ENCODE results near the gene PIF1.
"Not testable (repeated sequence)": the region's sequence is repeated elsewhere in the genome, so short reads cannot be mapped to it uniquely, and the experiment has no call there.

Gene PIF1

GRCh38 chr15:64833690-64834089, 8.2 kb upstream of the PIF1 start:
- no peaks in the 10 kb centered on the region for H3K36me3 ChIP-seq (ENCODE audit: control insufficient read depth, insufficient read depth, low read length, severe bottlenecking)
- H3K9ac ChIP-seq (ENCODE audit: low read length), result no peak overlapping the region
- DNase-seq (ENCODE audit: low read depth), result no peak
- peaks cover 17% of the 10 kb centered on the region for H3K4me1 ChIP-seq (ENCODE audit: control insufficient read depth, insufficient read depth, low read length)
- no peaks in the 10 kb centered on the region for H3K27me3 ChIP-seq (replicated peaks; ENCODE audit: control insufficient read depth, insufficient read depth, low read length)
- H3K9me3 ChIP-seq (ENCODE audit: control insufficient read depth, low read length), result no peaks in the 10 kb centered on the region
- no peak overlapping the region for H3K4me3 ChIP-seq (ENCODE audit: low read length)

GRCh38 chr15:64828985-64829384, 3.5 kb upstream of the PIF1 start:
- Histone ChIP-seq H3K9ac (ENCODE audit: low read length) (no peak overlapping the region), H3K9me3 (ENCODE audit: control insufficient read depth, low read length) (no peaks in the 10 kb centered on the region), H3K27me3 (replicated peaks; ENCODE audit: control insufficient read depth, insufficient read depth, low read length) (no peaks in the 10 kb centered on the region), H3K36me3 (ENCODE audit: control insufficient read depth, insufficient read depth, low read length, severe bottlenecking) (no peaks in the 10 kb centered on the region), H3K4me3 (ENCODE audit: low read length) (no peak overlapping the region), H3K4me1 (ENCODE audit: control insufficient read depth, insufficient read depth, low read length) (peaks cover 24% of the 10 kb centered on the region)
- DNase-seq (ENCODE audit: low read depth), result no peak

GRCh38 chr15:64824929-64825430, 467 bp downstream of the PIF1 start:
- no peaks in the 10 kb centered on the region for H3K27me3 ChIP-seq (replicated peaks; ENCODE audit: control insufficient read depth, insufficient read depth, low read length)
- H3K9ac ChIP-seq (ENCODE audit: low read length), result peak overlapping the region; percentile 50
- no peak for DNase-seq (ENCODE audit: low read depth)
- H3K4me1 ChIP-seq (ENCODE audit: control insufficient read depth, insufficient read depth, low read length), result peaks cover 20% of the 10 kb centered on the region
- H3K36me3 ChIP-seq (ENCODE audit: control insufficient read depth, insufficient read depth, low read length, severe bottlenecking), result no peaks in the 10 kb centered on the region
- H3K9me3 ChIP-seq (ENCODE audit: control insufficient read depth, low read length), result no peaks in the 10 kb centered on the region
- peak overlapping the region; percentile 78 for H3K4me3 ChIP-seq (ENCODE audit: low read length)

GRCh38 chr15:64816452-64816851, 9.0 kb downstream of the PIF1 start:
- Histone ChIP-seq H3K9me3 (ENCODE audit: control insufficient read depth, low read length) (no peaks in the 10 kb centered on the region), H3K27me3 (replicated peaks; ENCODE audit: control insufficient read depth, insufficient read depth, low read length) (no peaks in the 10 kb centered on the region), H3K9ac (ENCODE audit: low read length) (no peak overlapping the region), H3K36me3 (ENCODE audit: control insufficient read depth, insufficient read depth, low read length, severe bottlenecking) (no peaks in the 10 kb centered on the region), H3K4me1 (ENCODE audit: control insufficient read depth, insufficient read depth, low read length) (no peaks in the 10 kb centered on the region), H3K4me3 (ENCODE audit: low read length) (no peak overlapping the region)
- DNase-seq (ENCODE audit: low read depth), result no peak

- not testable (repeated sequence) for H3K4me3 ChIP-seq (ENCODE audit: low read length); DNase-seq (ENCODE audit: low read depth); H3K36me3 ChIP-seq (ENCODE audit: control insufficient read depth, insufficient read depth, low read length, severe bottlenecking); H3K4me1 ChIP-seq (ENCODE audit: control insufficient read depth, insufficient read depth, low read length); H3K9me3 ChIP-seq (ENCODE audit: control insufficient read depth, low read length); H3K9ac ChIP-seq (ENCODE audit: low read length); H3K27me3 ChIP-seq (replicated peaks; ENCODE audit: control insufficient read depth, insufficient read depth, low read length)
Observed at GRCh38 chr15:64814965-64815364, 10.5 kb downstream of the PIF1 start.

- not testable (repeated sequence) for H3K27me3 ChIP-seq (replicated peaks; ENCODE audit: control insufficient read depth, insufficient read depth, low read length); H3K36me3 ChIP-seq (ENCODE audit: control insufficient read depth, insufficient read depth, low read length, severe bottlenecking); H3K4me1 ChIP-seq (ENCODE audit: control insufficient read depth, insufficient read depth, low read length); H3K9ac ChIP-seq (ENCODE audit: low read length); H3K4me3 ChIP-seq (ENCODE audit: low read length); H3K9me3 ChIP-seq (ENCODE audit: control insufficient read depth, low read length); DNase-seq (ENCODE audit: low read depth)
Observed at GRCh38 chr15:64814283-64814682, 11.2 kb downstream of the PIF1 start.

- no peaks in the 10 kb centered on the region for H3K36me3 ChIP-seq (ENCODE audit: control insufficient read depth, insufficient read depth, low read length, severe bottlenecking)
- H3K27me3 ChIP-seq (replicated peaks; ENCODE audit: control insufficient read depth, insufficient read depth, low read length), result peaks cover 10% of the 10 kb centered on the region
- H3K4me3 ChIP-seq (ENCODE audit: low read length), result no peak overlapping the region
- H3K9ac ChIP-seq (ENCODE audit: low read length), result no peak overlapping the region
- DNase-seq (ENCODE audit: low read depth), result no peak
- H3K9me3 ChIP-seq (ENCODE audit: control insufficient read depth, low read length), result no peaks in the 10 kb centered on the region
- H3K4me1 ChIP-seq (ENCODE audit: control insufficient read depth, insufficient read depth, low read length), result no peaks in the 10 kb centered on the region
Observed at GRCh38 chr15:64813075-64813474, 12.4 kb downstream of the PIF1 start.

GRCh38 chr15:64810497-64811326, 14.7 kb downstream of the PIF1 start:
- no peak overlapping the region for H3K4me3 ChIP-seq (ENCODE audit: low read length)
- H3K4me1 ChIP-seq (ENCODE audit: control insufficient read depth, insufficient read depth, low read length), result no peaks in the 10 kb centered on the region
- DNase-seq (ENCODE audit: low read depth), result no peak

GRCh38 chr15:64809649-64810496, 15.6 kb downstream of the PIF1 start:
- Histone ChIP-seq H3K4me1 (ENCODE audit: control insufficient read depth, insufficient read depth, low read length) (no peaks in the 10 kb centered on the region), H3K27me3 (replicated peaks; ENCODE audit: control insufficient read depth, insufficient read depth, low read length) (peaks cover 32% of the 10 kb centered on the region), H3K9ac (ENCODE audit: low read length) (no peak overlapping the region), H3K36me3 (ENCODE audit: control insufficient read depth, insufficient read depth, low read length, severe bottlenecking) (no peaks in the 10 kb centered on the region), H3K4me3 (ENCODE audit: low read length) (no peak overlapping the region), H3K9me3 (ENCODE audit: control insufficient read depth, low read length) (no peaks in the 10 kb centered on the region)
- peak; percentile 93 for DNase-seq (ENCODE audit: low read depth)

More at GRCh38 chr15:64810497-64811326, 14.7 kb downstream of the PIF1 start:
- Histone ChIP-seq H3K36me3 (ENCODE audit: control insufficient read depth, insufficient read depth, low read length, severe bottlenecking) (no peaks in the 10 kb centered on the region), H3K27me3 (replicated peaks; ENCODE audit: control insufficient read depth, insufficient read depth, low read length) (peaks cover 31% of the 10 kb centered on the region), H3K9me3 (ENCODE audit: control insufficient read depth, low read length) (no peaks in the 10 kb centered on the region), H3K9ac (ENCODE audit: low read length) (no peak overlapping the region)

- Histone ChIP-seq H3K4me3 (ENCODE audit: low read length) (no peak overlapping the region), H3K9me3 (ENCODE audit: control insufficient read depth, low read length) (no peaks in the 10 kb centered on the region), H3K36me3 (ENCODE audit: control insufficient read depth, insufficient read depth, low read length, severe bottlenecking) (no peaks in the 10 kb centered on the region), H3K27me3 (replicated peaks; ENCODE audit: control insufficient read depth, insufficient read depth, low read length) (peaks cover 32% of the 10 kb centered on the region), H3K9ac (ENCODE audit: low read length) (no peak overlapping the region), H3K4me1 (ENCODE audit: control insufficient read depth, insufficient read depth, low read length) (no peaks in the 10 kb centered on the region)
- no peak for DNase-seq (ENCODE audit: low read depth)
Observed at GRCh38 chr15:64808785-64809453, 16.5 kb downstream of the PIF1 start.

GRCh38 chr15:64807751-64808222, 17.7 kb downstream of the PIF1 start:
- DNase-seq (ENCODE audit: low read depth), result no peak

More at GRCh38 chr15:64807751-64808222, 17.7 kb downstream of the PIF1 start:
- Histone ChIP-seq H3K4me1 (ENCODE audit: control insufficient read depth, insufficient read depth, low read length) (no peaks in the 10 kb centered on the region), H3K4me3 (ENCODE audit: low read length) (no peak overlapping the region), H3K27me3 (replicated peaks; ENCODE audit: control insufficient read depth, insufficient read depth, low read length) (peaks cover 34% of the 10 kb centered on the region), H3K36me3 (ENCODE audit: control insufficient read depth, insufficient read depth, low read length, severe bottlenecking) (no peaks in the 10 kb centered on the region), H3K9me3 (ENCODE audit: control insufficient read depth, low read length) (no peaks in the 10 kb centered on the region), H3K9ac (ENCODE audit: low read length) (no peak overlapping the region)

All from adipocyte (in vitro differentiated cells).